ENCODE data around the gene C6. TPM values are rescaled to one million over a fixed set of nuclear protein-coding genes. Genes with fewer than 3 reads are reported as not detected.

Gene C6
- total and polyA plus RNA-seq, 2 donors (not counting 1 experiment from before 2014, with no cell fraction given), result not detected

DNA sequence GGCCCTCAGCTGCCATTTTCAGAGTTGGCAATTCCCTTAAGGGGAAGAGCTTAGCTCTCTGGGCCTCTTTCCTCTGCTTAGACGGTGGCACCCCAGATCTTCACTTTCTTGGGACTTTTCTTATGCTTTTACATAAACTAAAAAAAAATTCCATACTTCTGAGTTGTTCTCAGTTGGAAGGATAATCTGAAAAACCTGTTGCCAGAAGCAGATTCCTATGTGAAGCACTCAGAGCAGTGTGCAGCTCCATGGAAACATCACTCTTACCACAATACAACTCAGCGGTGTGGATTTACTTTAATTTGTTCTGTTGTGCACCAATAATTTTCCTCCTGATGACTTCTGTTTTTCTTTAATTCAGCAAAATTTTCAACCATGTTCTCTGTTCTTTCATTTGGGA lies 98.1 kb downstream of the C6 start:
- H3K9me3 ChIP-seq (ENCODE audit: control extremely low read depth in 1 of 3, control insufficient read depth in 2 of 3, insufficient read depth in 1 of 3, low read length in 2 of 3), result no peaks in the 10 kb centered on the region
- no peaks in the 10 kb centered on the region for H3K79me2 ChIP-seq (ENCODE audit: control insufficient read depth, insufficient read depth, low read length)
- Mint-ChIP-seq H3K27ac (no peak overlapping the region), H3K9me3 (ENCODE audit: insufficient read depth) (no peaks in the 10 kb centered on the region), H3K4me1 (no peaks in the 10 kb centered on the region), H3K27me3 (no peaks in the 10 kb centered on the region), H3K4me3 (no peak overlapping the region)
- H3K27ac ChIP-seq (ENCODE audit: low read length in 2 of 2), result no peak overlapping the region
- H2AFZ ChIP-seq (ENCODE audit: insufficient read depth, low read depth, low read length, poor library complexity, severe bottlenecking), result no peak overlapping the region
- ChIA-PET POLR2A (no interaction called here), CTCF (interaction anchor here (0.7 kb wide), 1 partner anchor 668 kb away, joined by 3 read pairs; no protein-coding TSS in a partner anchor)
- H4K20me1 ChIP-seq (ENCODE audit: control insufficient read depth, insufficient read depth, low read length, poor library complexity, severe bottlenecking), result no peaks in the 10 kb centered on the region
- no peak overlapping the region for H3K4me2 ChIP-seq (replicated peaks; ENCODE audit: low read depth, low read length, poor library complexity, severe bottlenecking)
- no peak for ATAC-seq (ENCODE audit: low read depth)
- TF ChIP-seq EZH2 (IDR thresholded peaks at IDR 0.05; ENCODE audit: borderline replicate concordance, insufficient read depth, low read depth, low read length, poor library complexity, severe bottlenecking), result no peak
- TF ChIP-seq, protein P1, sequence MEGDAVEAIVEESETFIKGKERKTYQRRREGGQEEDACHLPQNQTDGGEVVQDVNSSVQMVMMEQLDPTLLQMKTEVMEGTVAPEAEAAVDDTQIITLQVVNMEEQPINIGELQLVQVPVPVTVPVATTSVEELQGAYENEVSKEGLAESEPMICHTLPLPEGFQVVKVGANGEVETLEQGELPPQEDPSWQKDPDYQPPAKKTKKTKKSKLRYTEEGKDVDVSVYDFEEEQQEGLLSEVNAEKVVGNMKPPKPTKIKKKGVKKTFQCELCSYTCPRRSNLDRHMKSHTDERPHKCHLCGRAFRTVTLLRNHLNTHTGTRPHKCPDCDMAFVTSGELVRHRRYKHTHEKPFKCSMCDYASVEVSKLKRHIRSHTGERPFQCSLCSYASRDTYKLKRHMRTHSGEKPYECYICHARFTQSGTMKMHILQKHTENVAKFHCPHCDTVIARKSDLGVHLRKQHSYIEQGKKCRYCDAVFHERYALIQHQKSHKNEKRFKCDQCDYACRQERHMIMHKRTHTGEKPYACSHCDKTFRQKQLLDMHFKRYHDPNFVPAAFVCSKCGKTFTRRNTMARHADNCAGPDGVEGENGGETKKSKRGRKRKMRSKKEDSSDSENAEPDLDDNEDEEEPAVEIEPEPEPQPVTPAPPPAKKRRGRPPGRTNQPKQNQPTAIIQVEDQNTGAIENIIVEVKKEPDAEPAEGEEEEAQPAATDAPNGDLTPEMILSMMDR (IDR thresholded peaks at IDR 0.05), result no peak
- 100% methylated on average over 1 of the region's 2 CpGs for WGBS (ENCODE audit: insufficient coverage)
- H3K4me1 ChIP-seq (ENCODE audit: control insufficient read depth in 2 of 2, insufficient read depth in 2 of 2, low read length in 2 of 2), result no peaks in the 10 kb centered on the region
- H3K9ac ChIP-seq (ENCODE audit: low read length), result no peak overlapping the region
- intact Hi-C loops (cut with micrococcal nuclease), result no loop called here
- H3K36me3 ChIP-seq (replicated peaks in 1 of 2; ENCODE audit: control extremely low read depth in 1 of 2, control insufficient read depth in 1 of 2, extremely low read depth in 1 of 2, insufficient read depth in 2 of 2, low read length in 1 of 2), result no peaks in the 10 kb centered on the region
- no peak overlapping the region for H3K4me3 ChIP-seq (ENCODE audit: control extremely low read depth in 1 of 5, extremely low read depth in 1 of 5, insufficient read depth in 1 of 5, low read depth in 2 of 5, low read length in 4 of 5)
- no peak for DNase-seq
- H3K27me3 ChIP-seq (replicated peaks in 1 of 4; ENCODE audit: control extremely low read depth in 1 of 4, control insufficient read depth in 3 of 4, insufficient read depth in 4 of 4, low read length in 3 of 4), result no peaks in the 10 kb centered on the region

- WGBS (ENCODE audit: insufficient coverage), result no CpG with 5 or more reads among the region's 2 CpGs
- Histone ChIP-seq H3K27ac (ENCODE audit: low read length in 2 of 2) (no peak overlapping the region), H3K36me3 (replicated peaks in 1 of 2; ENCODE audit: control extremely low read depth in 1 of 2, control insufficient read depth in 1 of 2, extremely low read depth in 1 of 2, insufficient read depth in 2 of 2, low read length in 1 of 2) (no peaks in the 10 kb centered on the region), H3K4me2 (replicated peaks; ENCODE audit: low read depth, low read length, poor library complexity, severe bottlenecking) (no peak overlapping the region), H3K79me2 (ENCODE audit: control insufficient read depth, insufficient read depth, low read length) (no peaks in the 10 kb centered on the region), H3K9ac (ENCODE audit: low read length) (no peak overlapping the region), H3K9me3 (ENCODE audit: control extremely low read depth in 1 of 3, control insufficient read depth in 2 of 3, insufficient read depth in 1 of 3, low read length in 2 of 3) (no peaks in the 10 kb centered on the region), H2AFZ (ENCODE audit: insufficient read depth, low read depth, low read length, poor library complexity, severe bottlenecking) (no peak overlapping the region), H3K4me3 (ENCODE audit: control extremely low read depth in 1 of 5, extremely low read depth in 1 of 5, insufficient read depth in 1 of 5, low read depth in 2 of 5, low read length in 4 of 5) (no peak overlapping the region), H3K4me1 (ENCODE audit: control insufficient read depth in 2 of 2, insufficient read depth in 2 of 2, low read length in 2 of 2) (no peaks in the 10 kb centered on the region), H4K20me1 (ENCODE audit: control insufficient read depth, insufficient read depth, low read length, poor library complexity, severe bottlenecking) (no peaks in the 10 kb centered on the region), H3K27me3 (replicated peaks in 1 of 4; ENCODE audit: control extremely low read depth in 1 of 4, control insufficient read depth in 3 of 4, insufficient read depth in 4 of 4, low read length in 3 of 4) (no peaks in the 10 kb centered on the region)
- Mint-ChIP-seq H3K9me3 (ENCODE audit: insufficient read depth) (no peaks in the 10 kb centered on the region), H3K27ac (no peak overlapping the region), H3K27me3 (no peaks in the 10 kb centered on the region), H3K4me3 (no peak overlapping the region), H3K4me1 (no peaks in the 10 kb centered on the region)
- intact Hi-C loops (cut with micrococcal nuclease), result no loop called here
- POLR2A ChIA-PET, result no interaction called here
- TF ChIP-seq, protein P1 (IDR thresholded peaks at IDR 0.05), result no peak
- TF ChIP-seq EZH2 (IDR thresholded peaks at IDR 0.05; ENCODE audit: borderline replicate concordance, insufficient read depth, low read depth, low read length, poor library complexity, severe bottlenecking), result no peak
- CTCF ChIA-PET, result no interaction called here
- DNase-seq (no peak), ATAC-seq (ENCODE audit: low read depth) (no peak)
These were observed 100.6 kb downstream of the C6 start for GRCh38 chr5:41112486-41113455.
